PC-9 (cell line): ENCODE results near the gene VPS13D.

ENCODE experiments used
- CTCF ChIP-seq: fragments of 200-600 bp; sonication (generic); conservative IDR thresholded peaks from 2 replicates; pipeline ENCODE4 v1.6.1; 2017; ENCODE audit warnings: mixed run types, antibody characterized with exemption, mild to moderate bottlenecking, moderate library complexity
- EZH2 ChIP-seq: fragments of 200-600 bp; sonication (generic); IDR thresholded peaks from 2 replicates; pipeline ENCODE4 v1.8.0; 2017; ENCODE audit warnings: antibody characterized with exemption, low read depth

- TF ChIP-seq CTCF (no peak), EZH2 (no peak)
These were observed 54.7 kb downstream of the VPS13D start for GRCh38 chr1:12284486-12284885.
